ENCODE results near the gene OMP. TPM values are rescaled to one million over a fixed set of nuclear protein-coding genes. Genes with fewer than 3 reads are reported as not detected.

OMP gene
- total RNA-seq, 1 donor from 2014 or later: 1.3 TPM

DNA sequence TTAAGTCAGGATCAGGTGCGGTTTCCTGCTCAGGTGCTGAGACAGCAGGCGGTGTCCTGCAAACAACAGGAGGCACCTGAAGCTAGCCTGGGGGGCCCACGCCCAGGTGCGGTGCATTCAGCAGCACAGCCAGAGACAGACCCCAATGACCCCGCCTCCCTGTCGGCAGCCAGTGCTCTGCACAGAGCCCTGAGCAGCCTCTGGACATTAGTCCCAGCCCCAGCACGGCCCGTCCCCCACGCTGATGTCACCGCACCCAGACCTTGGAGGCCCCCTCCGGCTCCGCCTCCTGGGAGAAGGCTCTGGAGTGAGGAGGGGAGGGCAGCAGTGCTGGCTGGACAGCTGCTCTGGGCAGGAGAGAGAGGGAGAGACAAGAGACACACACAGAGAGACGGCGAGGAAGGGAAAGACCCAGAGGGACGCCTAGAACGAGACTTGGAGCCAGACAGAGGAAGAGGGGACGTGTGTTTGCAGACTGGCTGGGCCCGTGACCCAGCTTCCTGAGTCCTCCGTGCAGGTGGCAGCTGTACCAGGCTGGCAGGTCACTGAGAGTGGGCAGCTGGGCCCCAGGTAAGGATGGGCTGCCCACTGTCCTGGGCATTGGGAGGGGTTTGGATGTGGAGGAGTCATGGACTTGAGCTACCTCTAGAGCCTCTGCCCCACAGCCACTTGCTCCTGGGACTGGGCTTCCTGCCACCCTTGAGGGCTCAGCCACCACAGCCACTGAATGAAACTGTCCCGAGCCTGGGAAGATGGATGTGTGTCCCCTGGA, 25.5 kb downstream of the OMP start, which contains the start of gene MYO7A:
Gene MYO7A, plus strand, starts transcription at position 327 of the 772 bp plus-strand sequence. CDS start 2,389 bp downstream, outside the sequence.
- Mint-ChIP-seq H3K27ac (ENCODE audit: unreplicated experiment) (no peak within 1 kb of the TSS), H3K27me3 (ENCODE audit: low read depth, unreplicated experiment) (peaks cover 17% of the 10 kb centered on the region), H3K9me3 (ENCODE audit: unreplicated experiment) (no peaks in the 10 kb centered on the region), H3K4me3 (ENCODE audit: unreplicated experiment) (no peak within 1 kb of the TSS), H3K4me1 (ENCODE audit: low read depth, unreplicated experiment) (no peaks in the 10 kb centered on the region), H3K36me3 (ENCODE audit: low read depth, unreplicated experiment) (peaks cover 2% of the 10 kb centered on the region)
- peak within 1 kb of the TSS; percentile 75 for H2AFZ ChIP-seq (ENCODE audit: low read depth, low read length)
- H3K79me2 ChIP-seq (ENCODE audit: insufficient read depth, low read length): no peaks in the 10 kb centered on the region
- no peak for FAIRE-seq
- H3K4me1 ChIP-seq (ENCODE audit: insufficient read depth, low read length): peaks cover 14% of the 10 kb centered on the region
- DNase-seq (ENCODE audit: low read depth): no peak
- no peaks in the 10 kb centered on the region for H3K9me3 ChIP-seq (ENCODE audit: insufficient read depth, low read depth, low read length)
- H3K36me3 ChIP-seq (ENCODE audit: insufficient read depth, low read length): no peaks in the 10 kb centered on the region
- H3K27ac ChIP-seq (ENCODE audit: low read depth, low read length): no peak within 1 kb of the TSS
- no peak for TF ChIP-seq EZH2 (IDR thresholded peaks at IDR 0.05; ENCODE audit: insufficient read depth, low read length)
- TF ChIP-seq, protein P1, sequence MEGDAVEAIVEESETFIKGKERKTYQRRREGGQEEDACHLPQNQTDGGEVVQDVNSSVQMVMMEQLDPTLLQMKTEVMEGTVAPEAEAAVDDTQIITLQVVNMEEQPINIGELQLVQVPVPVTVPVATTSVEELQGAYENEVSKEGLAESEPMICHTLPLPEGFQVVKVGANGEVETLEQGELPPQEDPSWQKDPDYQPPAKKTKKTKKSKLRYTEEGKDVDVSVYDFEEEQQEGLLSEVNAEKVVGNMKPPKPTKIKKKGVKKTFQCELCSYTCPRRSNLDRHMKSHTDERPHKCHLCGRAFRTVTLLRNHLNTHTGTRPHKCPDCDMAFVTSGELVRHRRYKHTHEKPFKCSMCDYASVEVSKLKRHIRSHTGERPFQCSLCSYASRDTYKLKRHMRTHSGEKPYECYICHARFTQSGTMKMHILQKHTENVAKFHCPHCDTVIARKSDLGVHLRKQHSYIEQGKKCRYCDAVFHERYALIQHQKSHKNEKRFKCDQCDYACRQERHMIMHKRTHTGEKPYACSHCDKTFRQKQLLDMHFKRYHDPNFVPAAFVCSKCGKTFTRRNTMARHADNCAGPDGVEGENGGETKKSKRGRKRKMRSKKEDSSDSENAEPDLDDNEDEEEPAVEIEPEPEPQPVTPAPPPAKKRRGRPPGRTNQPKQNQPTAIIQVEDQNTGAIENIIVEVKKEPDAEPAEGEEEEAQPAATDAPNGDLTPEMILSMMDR (IDR thresholded peaks at IDR 0.05; ENCODE audit: insufficient read depth, low read depth, low read length): no peak
- H3K4me2 ChIP-seq (ENCODE audit: low read length): peak within 1 kb of the TSS; percentile 90
- H3K4me3 ChIP-seq (ENCODE audit: insufficient read depth, low read depth, low read length): peak within 1 kb of the TSS; percentile 50
- peak within 1 kb of the TSS; percentile 42 for H3K9ac ChIP-seq (ENCODE audit: low read length)
- no peaks in the 10 kb centered on the region for H4K20me1 ChIP-seq (ENCODE audit: insufficient read depth, low read length)
- no peaks in the 10 kb centered on the region for H3K27me3 ChIP-seq (ENCODE audit: insufficient read depth, low read length)

DNA sequence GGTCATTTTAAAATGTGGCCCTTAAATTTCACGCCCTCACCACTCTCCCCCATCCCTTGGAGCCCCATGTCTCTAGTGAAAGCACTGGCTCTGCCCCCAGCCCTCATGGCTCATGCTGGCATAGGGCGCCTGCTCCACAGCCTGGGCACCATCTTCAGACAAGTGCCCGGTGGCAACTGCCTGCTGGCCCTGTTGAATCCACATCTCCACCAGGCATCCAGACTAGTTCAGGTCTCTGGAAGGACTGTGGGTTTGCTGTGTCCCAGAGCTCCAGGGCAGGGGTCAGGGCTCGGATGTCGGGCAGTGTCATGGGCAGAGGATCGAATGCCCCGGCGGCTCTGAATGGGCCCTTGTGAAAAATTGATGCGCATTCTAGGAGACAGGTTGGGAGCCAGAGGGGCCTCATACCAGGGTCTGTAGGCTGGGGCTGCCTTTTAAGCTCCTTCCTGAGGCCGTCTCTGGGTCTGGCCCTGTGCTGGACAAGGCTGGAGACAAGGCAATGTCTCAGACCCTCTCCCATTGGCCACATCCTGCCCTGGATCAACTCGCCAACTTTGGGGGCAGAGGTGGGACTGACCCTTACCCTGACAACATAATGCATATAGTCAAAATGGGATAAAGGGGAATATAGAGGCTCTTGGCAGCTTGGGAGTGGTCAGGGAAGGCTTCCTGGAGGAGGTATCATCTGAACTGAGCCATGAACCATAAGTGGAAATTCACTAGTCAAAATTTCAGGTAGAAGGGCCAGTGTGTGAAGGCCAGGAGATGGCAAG, 26.6 kb downstream of the OMP start:
- H4K20me1 ChIP-seq (ENCODE audit: insufficient read depth, low read length): no peaks in the 10 kb centered on the region
- DNase-seq (ENCODE audit: low read depth) (no peak), FAIRE-seq (no peak)
- no peak overlapping the region for H3K27ac ChIP-seq (ENCODE audit: low read depth, low read length)
- H3K4me3 ChIP-seq (ENCODE audit: insufficient read depth, low read depth, low read length): no peak overlapping the region
- no peaks in the 10 kb centered on the region for H3K9me3 ChIP-seq (ENCODE audit: insufficient read depth, low read depth, low read length)
- H2AFZ ChIP-seq (ENCODE audit: low read depth, low read length): no peak overlapping the region
- H3K36me3 Mint-ChIP-seq (ENCODE audit: low read depth, unreplicated experiment): peaks cover under 1% of the 10 kb centered on the region
- H3K4me3 Mint-ChIP-seq (ENCODE audit: unreplicated experiment): no peak overlapping the region
- H3K27me3 Mint-ChIP-seq (ENCODE audit: low read depth, unreplicated experiment): peaks cover 16% of the 10 kb centered on the region
- no peaks in the 10 kb centered on the region for H3K4me1 Mint-ChIP-seq (ENCODE audit: low read depth, unreplicated experiment)
- no peaks in the 10 kb centered on the region for H3K79me2 ChIP-seq (ENCODE audit: insufficient read depth, low read length)
- no peak overlapping the region for H3K27ac Mint-ChIP-seq (ENCODE audit: unreplicated experiment)
- peaks cover 14% of the 10 kb centered on the region for H3K4me1 ChIP-seq (ENCODE audit: insufficient read depth, low read length)
- no peaks in the 10 kb centered on the region for H3K36me3 ChIP-seq (ENCODE audit: insufficient read depth, low read length)
- H3K9ac ChIP-seq (ENCODE audit: low read length): no peak overlapping the region
- no peaks in the 10 kb centered on the region for H3K27me3 ChIP-seq (ENCODE audit: insufficient read depth, low read length)
- TF ChIP-seq, protein P1 (IDR thresholded peaks at IDR 0.05; ENCODE audit: insufficient read depth, low read depth, low read length): no peak
- TF ChIP-seq EZH2 (IDR thresholded peaks at IDR 0.05; ENCODE audit: insufficient read depth, low read length): no peak
- H3K4me2 ChIP-seq (ENCODE audit: low read length): no peak overlapping the region
- H3K9me3 Mint-ChIP-seq (ENCODE audit: unreplicated experiment): no peaks in the 10 kb centered on the region

All from astrocyte (in vitro differentiated cells and primary cell).